Body of pancreas (tissue), 4 donors: Measurements from ENCODE around the gene IMMT.

Experiments used
- POLR2A ChIP-seq, 3 donors: fragments of 450-650 bp; IDR thresholded peaks; one replicate each; pipeline ENCODE4 v1.6.1; 2016; ENCODE audit warnings: antibody characterized with exemption in 3 of 3, mild to moderate bottlenecking in 2 of 3
- TF ChIP-seq, protein P1 (sequence below), 7 experiments: fragments of 450-650 bp in 4 of 7; fragments of 200-600 bp in 3 of 7; sonication (generic) in 3 of 7; IDR thresholded peaks; one replicate each; pipeline ENCODE4 v1.5.1; 2016 to 2019; ENCODE audit warnings: antibody characterized with exemption in 7 of 7

DNA sequence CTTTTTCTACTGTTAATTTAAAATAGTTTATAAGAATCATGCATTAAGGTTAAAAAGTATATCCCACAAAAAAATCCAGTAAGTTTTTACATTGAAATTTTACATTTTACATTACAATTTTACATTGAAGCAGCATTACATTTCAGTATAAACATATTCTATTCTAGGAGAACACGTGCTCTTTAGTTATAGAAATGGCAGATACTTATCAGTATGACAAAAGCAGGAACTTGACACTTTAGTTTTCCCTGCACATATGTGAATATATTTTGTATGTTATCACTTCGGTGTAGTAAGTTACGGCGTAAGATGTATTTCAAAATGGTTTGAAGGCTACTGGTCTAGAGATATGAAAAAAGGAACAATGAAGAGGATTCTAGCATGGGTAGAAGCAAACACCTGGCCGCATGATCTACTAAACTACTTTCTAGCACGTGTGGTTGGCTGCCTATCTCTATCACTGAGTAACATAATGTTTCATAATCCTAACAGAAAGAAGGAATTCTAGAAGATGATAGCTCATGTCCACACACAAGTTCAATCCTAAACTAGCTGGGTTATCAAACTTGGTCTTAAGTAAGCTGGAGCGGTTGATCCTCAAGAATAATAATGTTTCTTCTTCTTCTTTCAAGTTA, 5.4 kb downstream of the IMMT start:
- TF ChIP-seq POLR2A (IDR thresholded peaks at IDR 0.05): no peak
- TF ChIP-seq, protein P1, sequence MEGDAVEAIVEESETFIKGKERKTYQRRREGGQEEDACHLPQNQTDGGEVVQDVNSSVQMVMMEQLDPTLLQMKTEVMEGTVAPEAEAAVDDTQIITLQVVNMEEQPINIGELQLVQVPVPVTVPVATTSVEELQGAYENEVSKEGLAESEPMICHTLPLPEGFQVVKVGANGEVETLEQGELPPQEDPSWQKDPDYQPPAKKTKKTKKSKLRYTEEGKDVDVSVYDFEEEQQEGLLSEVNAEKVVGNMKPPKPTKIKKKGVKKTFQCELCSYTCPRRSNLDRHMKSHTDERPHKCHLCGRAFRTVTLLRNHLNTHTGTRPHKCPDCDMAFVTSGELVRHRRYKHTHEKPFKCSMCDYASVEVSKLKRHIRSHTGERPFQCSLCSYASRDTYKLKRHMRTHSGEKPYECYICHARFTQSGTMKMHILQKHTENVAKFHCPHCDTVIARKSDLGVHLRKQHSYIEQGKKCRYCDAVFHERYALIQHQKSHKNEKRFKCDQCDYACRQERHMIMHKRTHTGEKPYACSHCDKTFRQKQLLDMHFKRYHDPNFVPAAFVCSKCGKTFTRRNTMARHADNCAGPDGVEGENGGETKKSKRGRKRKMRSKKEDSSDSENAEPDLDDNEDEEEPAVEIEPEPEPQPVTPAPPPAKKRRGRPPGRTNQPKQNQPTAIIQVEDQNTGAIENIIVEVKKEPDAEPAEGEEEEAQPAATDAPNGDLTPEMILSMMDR (IDR thresholded peaks at IDR 0.05): no peak
